Naive thymus-derived CD4-positive, alpha-beta T cell (primary cell): ENCODE measurements around the gene CCDC127. TPM values are rescaled to one million over a fixed set of nuclear protein-coding genes. Genes with fewer than 3 reads are reported as not detected.

Source experiments
- ATAC-seq: fragments of 150-1000 bp; cut with Tn5 transposase; 2 replicates; pipeline ENCODE4 v1.10.0; 2021; ENCODE audit warnings: mild to moderate bottlenecking, moderate library complexity
- CTCF ChIA-PET: fragments of 350-600 bp; sonication (Branson Sonifier 250); formaldehyde crosslinking; loops from one replicate; lab custom pipeline; 2021; ENCODE audit warnings: antibody characterized with exemption; lab: Charles Lee
- POLR2A ChIA-PET: fragments of 350-600 bp; sonication (Branson Sonifier 250); formaldehyde crosslinking; loops from one replicate; lab custom pipeline; 2021; ENCODE audit warnings: antibody characterized with exemption, inconsistent platforms; lab: Charles Lee
- DNase-seq, 9 donors: peaks; one replicate each; pipeline versions ENCODE4 v3.0.0 to v3.0.0-alpha.2; 2020 to 2022; ENCODE audit warnings: mixed read lengths in 1 of 9
- H3K27ac ChIP-seq: one replicate; pipeline ENCODE4 v1.7.0; 2013; ENCODE audit warnings: mild to moderate bottlenecking, low read depth, low read length, moderate library complexity
- H3K27me3 ChIP-seq, 2 donors: one replicate each; pipeline ENCODE4 v1.7.0; 2013; ENCODE audit warnings: low read length in 2 of 2, mild to moderate bottlenecking in 2 of 2, moderate library complexity in 2 of 2; ENCODE audit not compliant: control insufficient read depth in 2 of 2, insufficient read depth in 2 of 2
- H3K36me3 ChIP-seq, 3 experiments: 1 replicate in 2 of 3; 2 replicates in 1 of 3; pipeline ENCODE4 v1.7.0; 2013; ENCODE audit warnings: low read length in 3 of 3, mild to moderate bottlenecking in 3 of 3, moderate library complexity in 1 of 3; ENCODE audit not compliant: insufficient read depth in 3 of 3, control insufficient read depth in 2 of 3
- H3K4me1 ChIP-seq, 2 donors: one replicate each; pipeline ENCODE4 v1.7.0; 2013; ENCODE audit warnings: low read length in 2 of 2, mild to moderate bottlenecking in 2 of 2, moderate library complexity in 1 of 2; ENCODE audit not compliant: control insufficient read depth in 2 of 2, insufficient read depth in 2 of 2
- H3K4me3 ChIP-seq: 2 replicates; pipeline ENCODE4 v1.7.0; 2013; ENCODE audit warnings: mild to moderate bottlenecking, low read length
- H3K9me3 ChIP-seq, 3 experiments: 1 replicate in 2 of 3; 2 replicates in 1 of 3; pipeline ENCODE4 v1.7.0; 2013; ENCODE audit warnings: low read length in 3 of 3; ENCODE audit not compliant: control insufficient read depth in 2 of 3
- H3K27ac Mint-ChIP-seq, 9 donors: one replicate each; pipeline ENCODE4 v1.8.0; 2020 to 2022; ENCODE audit warnings: mixed read lengths in 9 of 9, mild to moderate bottlenecking in 8 of 9, moderate library complexity in 5 of 9, inconsistent platforms in 2 of 9
- H3K27me3 Mint-ChIP-seq, 5 donors: one replicate each; pipeline ENCODE4 v1.8.0; 2021 to 2022; ENCODE audit warnings: mixed read lengths in 5 of 5, mild to moderate bottlenecking in 1 of 5
- H3K36me3 Mint-ChIP-seq, 5 donors: one replicate each; pipeline ENCODE4 v1.8.0; 2020 to 2022; ENCODE audit warnings: mixed read lengths in 5 of 5, mild to moderate bottlenecking in 3 of 5, inconsistent platforms in 1 of 5
- H3K4me1 Mint-ChIP-seq, 7 donors: one replicate each; pipeline ENCODE4 v1.8.0; 2020 to 2022; ENCODE audit warnings: mixed read lengths in 7 of 7, mild to moderate bottlenecking in 3 of 7, inconsistent platforms in 1 of 7
- H3K4me3 Mint-ChIP-seq, 10 donors: one replicate each; pipeline ENCODE4 v1.8.0; 2020 to 2022; ENCODE audit warnings: mild to moderate bottlenecking in 10 of 10, mixed read lengths in 10 of 10, moderate library complexity in 6 of 10, inconsistent platforms in 2 of 10
- H3K9me3 Mint-ChIP-seq, 11 donors: one replicate each; pipeline ENCODE4 v1.8.0; 2020 to 2022; ENCODE audit warnings: mixed read lengths in 11 of 11, mild to moderate bottlenecking in 4 of 11, inconsistent platforms in 1 of 11, moderate library complexity in 1 of 11
- intact Hi-C, 2 donors: fragments of 100-400 bp; cut with micrococcal nuclease; formaldehyde crosslinking; loops; one replicate each; pipeline ENCODE4 v1.15.1; 2023
- polyA plus RNA-seq, 2 donors: library from polyadenylated mRNA; unstranded; fragments of 300-500 nt; fragmentation: Illumina TruSeq; gene quantifications; one replicate each; pipeline ENCODE4 v1.2.3, GENCODE V29; 2021
- total RNA-seq, 6 experiments: library from RNA in 5 of 6; stranded (reverse) in 5 of 6; gene quantifications; 1 replicate in 5 of 6; 2 replicates in 1 of 6; pipeline ENCODE4 v1.2.3 and lab custom pipeline; 2021 to 2026

The CCDC127 gene
- total and polyA plus RNA-seq, 7 experiments from 2014 or later, result 2.9 to 9.7 (median 5.6) TPM

DNA sequence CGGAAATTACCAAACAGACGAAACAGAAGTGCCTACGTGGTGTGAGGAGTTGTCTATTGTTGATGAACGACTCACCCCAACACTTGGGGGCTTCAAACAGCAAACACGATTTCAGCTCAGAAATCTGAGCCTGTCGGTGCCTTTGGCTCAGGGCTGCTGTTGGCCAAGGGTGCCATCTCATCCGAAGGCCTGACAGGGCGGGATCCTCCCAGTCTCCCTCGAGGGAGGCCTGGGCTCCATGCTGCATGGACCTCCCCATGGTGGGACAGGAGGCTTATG, 25.3 kb downstream of the CCDC127 start:
- H3K27me3 ChIP-seq, result no peaks in the 10 kb centered on the region
- H3K27ac Mint-ChIP-seq, result peak overlapping the region in 1 of 9 donors; percentile 42
- H3K36me3 ChIP-seq, result no peaks in the 10 kb centered on the region
- H3K27me3 Mint-ChIP-seq, result peaks cover 0 to 5% (median 5%) of the 10 kb centered on the region in 5 donors
- no peaks in the 10 kb centered on the region for H3K36me3 Mint-ChIP-seq
- peaks cover 5 to 12% (median 11%) of the 10 kb centered on the region in 7 donors for H3K4me1 Mint-ChIP-seq
- ATAC-seq, result no peak
- no peak overlapping the region for H3K27ac ChIP-seq
- peaks cover 0 to 6% of the 10 kb centered on the region in 2 donors for H3K4me1 ChIP-seq
- intact Hi-C loops, result no loop called here
- peaks cover 0 to 2% (median 0%) of the 10 kb centered on the region in 11 donors for H3K9me3 Mint-ChIP-seq
- H3K9me3 ChIP-seq, result no peaks in the 10 kb centered on the region
- ChIA-PET CTCF (no interaction called here), POLR2A (no interaction called here)
- peak overlapping the region in 2 of 10 donors; percentile 33 to 50 for H3K4me3 Mint-ChIP-seq
- DNase-seq, result no peak
- H3K4me3 ChIP-seq, result no peak overlapping the region

DNA sequence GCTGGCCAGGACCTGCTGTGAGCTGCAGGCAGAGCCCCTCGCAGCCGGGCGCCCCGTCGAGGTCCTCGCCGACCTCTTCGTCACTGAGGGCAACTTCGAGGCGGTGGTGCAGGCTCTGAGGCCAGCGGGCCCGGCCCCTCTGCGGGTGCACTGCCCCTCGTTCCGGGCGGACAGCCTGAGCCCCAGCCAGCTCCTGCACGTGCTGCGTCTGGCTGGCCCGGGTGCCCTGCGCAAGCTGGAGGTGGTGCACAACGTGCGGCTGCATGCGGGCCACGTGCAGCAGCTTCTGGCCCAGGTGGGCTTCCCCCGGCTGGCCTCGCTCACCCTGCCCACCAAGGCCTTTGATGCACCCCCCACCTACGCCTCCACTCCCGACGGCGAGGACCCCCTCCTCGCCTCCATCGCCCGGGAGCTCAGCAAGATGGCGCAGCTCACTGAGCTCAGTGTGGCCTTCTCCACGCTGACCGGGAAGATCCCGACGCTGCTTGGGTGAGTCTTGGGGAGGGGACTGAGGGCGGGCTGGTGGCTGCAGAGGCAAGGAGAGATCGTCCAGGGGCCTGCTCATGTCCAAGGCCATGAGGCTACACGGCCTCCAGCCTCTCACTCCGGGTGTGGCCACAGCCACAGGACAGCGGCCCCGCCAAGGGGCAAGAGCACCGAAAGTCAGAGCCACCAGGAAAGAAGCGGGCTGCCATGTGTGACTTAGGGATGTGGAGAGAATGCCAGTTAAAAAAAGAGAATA, 25.8 kb downstream of the CCDC127 start:
- no peak for ATAC-seq
- Mint-ChIP-seq H3K36me3 (no peaks in the 10 kb centered on the region), H3K27me3 (peaks cover 0 to 5% (median 5%) of the 10 kb centered on the region in 5 donors), H3K9me3 (peaks cover 0 to 2% (median 0%) of the 10 kb centered on the region in 11 donors), H3K4me3 (peak overlapping the region in 4 of 10 donors; percentile 33 to 50 (median 47)), H3K27ac (peak overlapping the region in 1 of 9 donors; percentile 42), H3K4me1 (peaks cover 5 to 12% (median 11%) of the 10 kb centered on the region in 7 donors)
- Histone ChIP-seq H3K27me3 (no peaks in the 10 kb centered on the region), H3K27ac (no peak overlapping the region), H3K4me3 (no peak overlapping the region), H3K4me1 (peaks cover 0 to 6% of the 10 kb centered on the region in 2 donors), H3K9me3 (no peaks in the 10 kb centered on the region), H3K36me3 (no peaks in the 10 kb centered on the region)
- DNase-seq, result no peak
- POLR2A ChIA-PET, result interaction anchor here (1.7 kb wide), 1 partner anchor 27 kb away, joined by 10 read pairs; no protein-coding TSS in a partner anchor
- intact Hi-C loops, result no loop called here
- CTCF ChIA-PET, result no interaction called here

- ChIA-PET CTCF (interaction anchor here (1.1 kb wide), 1 partner anchor 8 kb away, joined by 4 read pairs; no protein-coding TSS in a partner anchor), POLR2A (interaction anchor here (1.7 kb wide), 1 partner anchor 28 kb away, joined by 10 read pairs; no protein-coding TSS in a partner anchor)
- Histone ChIP-seq H3K27me3 (no peaks in the 10 kb centered on the region), H3K27ac (no peak within 1 kb of the TSS), H3K36me3 (no peaks in the 10 kb centered on the region), H3K4me1 (peaks cover 0 to 6% of the 10 kb centered on the region in 2 donors), H3K4me3 (no peak within 1 kb of the TSS), H3K9me3 (no peaks in the 10 kb centered on the region)
- ATAC-seq (no peak), DNase-seq (peak in 5 of 9 donors; percentile 24 to 28 (median 27))
- Mint-ChIP-seq H3K4me3 (peak within 1 kb of the TSS in 7 of 10 donors; percentile 19 to 65 (median 50)), H3K4me1 (peaks cover 5 to 12% (median 11%) of the 10 kb centered on the region in 7 donors), H3K27ac (peak within 1 kb of the TSS in 3 of 9 donors; percentile 41 to 87 (median 42)), H3K27me3 (peaks cover 0 to 5% (median 5%) of the 10 kb centered on the region in 5 donors), H3K36me3 (no peaks in the 10 kb centered on the region), H3K9me3 (peaks cover 0 to 2% (median 0%) of the 10 kb centered on the region in 11 donors)
- intact Hi-C loops, result no loop called here
Measured at GRCh38 chr5:191036-191948, 26.7 kb downstream of the CCDC127 start, which contains the start of gene LRRC14B. TSS of gene LRRC14B (plus strand) at chr5:191495. CDS start at chr5:191539, 44 bp downstream.

DNA sequence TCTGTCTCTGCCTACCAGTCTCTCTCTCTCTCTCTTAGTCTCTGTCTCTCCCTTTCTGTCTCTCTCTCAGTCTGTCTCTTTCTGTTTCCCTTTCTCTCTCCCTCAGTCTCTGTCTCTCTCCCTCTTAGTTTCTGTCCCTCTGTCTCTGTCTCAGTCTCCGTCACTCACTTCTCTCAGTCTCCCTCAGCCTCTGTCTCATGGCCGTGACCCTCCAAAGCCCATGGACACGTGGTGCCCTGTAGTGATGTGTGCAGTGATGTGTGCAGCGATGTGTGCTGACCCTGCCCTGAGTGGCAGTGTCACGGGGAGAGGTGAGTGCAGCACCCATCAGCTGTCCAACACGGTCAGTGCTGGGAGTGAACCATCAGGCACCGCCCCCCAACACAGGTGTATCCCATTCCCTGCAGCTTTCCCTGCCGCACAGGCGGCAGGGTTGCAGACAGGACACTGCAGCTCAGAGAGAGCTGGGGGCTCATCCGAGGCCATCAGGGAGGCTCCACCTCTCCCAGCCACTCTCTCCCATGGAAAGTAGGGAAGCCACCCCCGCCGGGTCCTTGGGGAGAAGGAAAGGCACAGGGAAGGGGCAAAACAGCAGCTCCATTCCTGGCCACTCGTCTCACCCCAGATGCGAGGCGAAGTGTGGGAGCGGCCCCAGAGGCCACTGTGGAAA, 27.5 kb downstream of the CCDC127 start:
- Histone ChIP-seq H3K27ac (no peak overlapping the region), H3K27me3 (no peaks in the 10 kb centered on the region), H3K4me3 (no peak overlapping the region), H3K9me3 (no peaks in the 10 kb centered on the region), H3K4me1 (peaks cover 0 to 6% of the 10 kb centered on the region in 2 donors), H3K36me3 (no peaks in the 10 kb centered on the region)
- no peak for ATAC-seq
- Mint-ChIP-seq H3K27me3 (peaks cover 0 to 5% (median 5%) of the 10 kb centered on the region in 5 donors), H3K27ac (peak overlapping the region in 2 of 9 donors; percentile 41 to 87), H3K36me3 (no peaks in the 10 kb centered on the region), H3K4me3 (peak overlapping the region in 3 of 10 donors; percentile 19 to 44 (median 30)), H3K9me3 (peaks cover 0 to 2% (median 0%) of the 10 kb centered on the region in 11 donors), H3K4me1 (peaks cover 5 to 12% (median 11%) of the 10 kb centered on the region in 7 donors)
- intact Hi-C loops, result no loop called here
- ChIA-PET CTCF (interaction anchor here (1.1 kb wide), 1 partner anchor 9 kb away, joined by 4 read pairs; no protein-coding TSS in a partner anchor), POLR2A (interaction anchor here (1.7 kb wide), 1 partner anchor 29 kb away, joined by 10 read pairs; no protein-coding TSS in a partner anchor)
- no peak for DNase-seq

GRCh38 chr5:189976-190365, 28.0 kb downstream of the CCDC127 start:
- peaks cover 0 to 2% (median 0%) of the 10 kb centered on the region in 11 donors for H3K9me3 Mint-ChIP-seq
- H3K36me3 Mint-ChIP-seq, result no peaks in the 10 kb centered on the region
- Histone ChIP-seq H3K9me3 (no peaks in the 10 kb centered on the region), H3K4me3 (no peak overlapping the region), H3K27ac (no peak overlapping the region), H3K36me3 (no peaks in the 10 kb centered on the region), H3K4me1 (peaks cover 0 to 6% of the 10 kb centered on the region in 2 donors), H3K27me3 (no peaks in the 10 kb centered on the region)
- DNase-seq (no peak), ATAC-seq (no peak)
- peaks cover 0 to 5% (median 5%) of the 10 kb centered on the region in 5 donors for H3K27me3 Mint-ChIP-seq
- POLR2A ChIA-PET, result no interaction called here
- intact Hi-C loops, result no loop called here
- CTCF ChIA-PET, result no interaction called here
- peaks cover 5 to 12% (median 11%) of the 10 kb centered on the region in 7 donors for H3K4me1 Mint-ChIP-seq
- peak overlapping the region in 1 of 9 donors; percentile 87 for H3K27ac Mint-ChIP-seq
- peak overlapping the region in 1 of 10 donors; percentile 19 for H3K4me3 Mint-ChIP-seq

DNA sequence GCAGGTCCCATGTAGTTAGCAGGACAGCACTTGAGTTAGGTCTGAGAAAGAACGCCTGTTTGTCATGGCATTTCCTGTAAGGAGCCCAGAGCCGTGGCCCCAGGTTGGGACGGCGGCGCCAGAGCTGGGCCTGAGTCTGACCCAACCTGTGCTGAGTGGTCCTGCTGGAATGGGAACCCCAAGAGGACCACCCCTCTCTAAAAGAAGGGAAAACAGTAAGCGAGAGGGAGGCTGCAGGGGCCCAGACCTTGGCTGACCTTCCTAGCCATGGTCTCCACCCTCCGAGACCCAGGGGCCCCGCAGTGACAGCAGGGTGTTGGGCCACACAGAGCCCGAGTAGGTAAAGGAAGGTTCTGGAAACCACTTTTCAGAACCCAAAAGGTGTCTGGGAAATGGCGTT, 28.5 kb downstream of the CCDC127 start:
- Histone ChIP-seq H3K4me1 (peaks cover 0 to 6% of the 10 kb centered on the region in 2 donors), H3K27ac (no peak overlapping the region), H3K4me3 (no peak overlapping the region), H3K36me3 (no peaks in the 10 kb centered on the region), H3K27me3 (no peaks in the 10 kb centered on the region), H3K9me3 (no peaks in the 10 kb centered on the region)
- H3K27ac Mint-ChIP-seq, result no peak overlapping the region
- intact Hi-C loops, result no loop called here
- ATAC-seq (no peak), DNase-seq (no peak)
- CTCF ChIA-PET, result no interaction called here
- POLR2A ChIA-PET, result interaction anchor here (1.1 kb wide), 1 partner anchor 236 kb away, joined by 5 read pairs; no protein-coding TSS in a partner anchor
- H3K36me3 Mint-ChIP-seq, result no peaks in the 10 kb centered on the region
- H3K4me1 Mint-ChIP-seq, result peaks cover 5 to 12% (median 11%) of the 10 kb centered on the region in 7 donors
- H3K27me3 Mint-ChIP-seq, result peaks cover 0 to 5% (median 5%) of the 10 kb centered on the region in 5 donors
- H3K4me3 Mint-ChIP-seq, result no peak overlapping the region
- H3K9me3 Mint-ChIP-seq, result peaks cover 0 to 2% (median 0%) of the 10 kb centered on the region in 11 donors
